HG02973 (cell line): ENCODE measurements around the gene ANGPT4.
"Not testable (repeated sequence)": the region's sequence is repeated elsewhere in the genome, so short reads cannot be mapped to it uniquely, and the experiment has no call there.

Experiments used
- ATAC-seq: cut with Tn5 transposase; IDR thresholded peaks from one replicate; pipeline ENCODE4 v1.9.1; 2021; ENCODE audit warnings: moderate library complexity; ENCODE audit not compliant: unreplicated experiment

Gene ANGPT4

GRCh38 chr20:829551-829950 is 86.6 kb downstream of the ANGPT4 start:
- no peak for ATAC-seq

GRCh38 chr20:828987-829386 is 87.1 kb downstream of the ANGPT4 start:
- ATAC-seq: no peak

GRCh38 chr20:827981-828380 is 88.2 kb downstream of the ANGPT4 start:
- ATAC-seq: not testable (repeated sequence)

GRCh38 chr20:826695-827323 is 89.3 kb downstream of the ANGPT4 start:
- no peak for ATAC-seq

GRCh38 chr20:825710-826421 is 90.3 kb downstream of the ANGPT4 start:
- no peak for ATAC-seq

- no peak for ATAC-seq
Observed at GRCh38 chr20:824916-825315, 91.2 kb downstream of the ANGPT4 start.

GRCh38 chr20:824490-824889 is 91.6 kb downstream of the ANGPT4 start:
- ATAC-seq: no peak

GRCh38 chr20:823574-823902 is 92.6 kb downstream of the ANGPT4 start:
- ATAC-seq: no peak

- ATAC-seq: no peak
Observed at GRCh38 chr20:822651-823573, 93.2 kb downstream of the ANGPT4 start.

GRCh38 chr20:821731-822065 is 94.4 kb downstream of the ANGPT4 start:
- ATAC-seq: no peak

- ATAC-seq: no peak
Observed at GRCh38 chr20:821046-821730, 94.9 kb downstream of the ANGPT4 start.

- ATAC-seq: no peak
Observed at GRCh38 chr20:820323-820953, 95.7 kb downstream of the ANGPT4 start.
